D721Med (cell line): ENCODE measurements around the gene RDX.

Experiments
- DNase-seq: peaks from one replicate; pipeline ENCODE4 v3.0.0; 2011; ENCODE audit warnings: low spot score; ENCODE audit not compliant: insufficient read length
- FAIRE-seq: peaks from 2 replicates; lab custom pipeline; 2011; peaks lifted over from hg19 to GRCh38; lab: Jason Lieb, UNC
- TF ChIP-seq, protein P1 (sequence below): IDR thresholded peaks from 2 replicates; pipeline ENCODE4 v1.5.1; 2012; ENCODE audit warnings: mild to moderate bottlenecking, control low read depth; ENCODE audit not compliant: insufficient read depth; ENCODE audit errors: missing control alignments

RDX gene

DNA sequence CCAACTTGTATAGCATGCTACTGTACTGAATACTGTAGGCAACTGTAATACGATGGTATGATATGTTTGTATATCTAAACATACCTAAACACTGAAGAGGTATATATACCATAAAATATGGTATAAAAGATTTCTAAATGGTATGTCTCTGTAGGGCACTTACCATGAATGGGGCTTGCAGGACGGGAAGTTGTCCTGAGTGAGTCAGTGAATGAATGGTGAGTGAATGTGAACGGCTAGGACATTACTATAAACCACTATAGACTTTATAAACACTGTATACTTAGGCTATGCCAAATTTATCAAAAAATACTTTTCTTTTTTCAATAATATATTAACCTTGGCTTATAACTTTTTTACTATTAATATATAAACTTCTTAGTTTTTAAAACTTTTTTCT, 136.4 kb downstream of the RDX start:
- FAIRE-seq (no peak), DNase-seq (no peak)
- TF ChIP-seq, protein P1, sequence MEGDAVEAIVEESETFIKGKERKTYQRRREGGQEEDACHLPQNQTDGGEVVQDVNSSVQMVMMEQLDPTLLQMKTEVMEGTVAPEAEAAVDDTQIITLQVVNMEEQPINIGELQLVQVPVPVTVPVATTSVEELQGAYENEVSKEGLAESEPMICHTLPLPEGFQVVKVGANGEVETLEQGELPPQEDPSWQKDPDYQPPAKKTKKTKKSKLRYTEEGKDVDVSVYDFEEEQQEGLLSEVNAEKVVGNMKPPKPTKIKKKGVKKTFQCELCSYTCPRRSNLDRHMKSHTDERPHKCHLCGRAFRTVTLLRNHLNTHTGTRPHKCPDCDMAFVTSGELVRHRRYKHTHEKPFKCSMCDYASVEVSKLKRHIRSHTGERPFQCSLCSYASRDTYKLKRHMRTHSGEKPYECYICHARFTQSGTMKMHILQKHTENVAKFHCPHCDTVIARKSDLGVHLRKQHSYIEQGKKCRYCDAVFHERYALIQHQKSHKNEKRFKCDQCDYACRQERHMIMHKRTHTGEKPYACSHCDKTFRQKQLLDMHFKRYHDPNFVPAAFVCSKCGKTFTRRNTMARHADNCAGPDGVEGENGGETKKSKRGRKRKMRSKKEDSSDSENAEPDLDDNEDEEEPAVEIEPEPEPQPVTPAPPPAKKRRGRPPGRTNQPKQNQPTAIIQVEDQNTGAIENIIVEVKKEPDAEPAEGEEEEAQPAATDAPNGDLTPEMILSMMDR: no peak

DNA sequence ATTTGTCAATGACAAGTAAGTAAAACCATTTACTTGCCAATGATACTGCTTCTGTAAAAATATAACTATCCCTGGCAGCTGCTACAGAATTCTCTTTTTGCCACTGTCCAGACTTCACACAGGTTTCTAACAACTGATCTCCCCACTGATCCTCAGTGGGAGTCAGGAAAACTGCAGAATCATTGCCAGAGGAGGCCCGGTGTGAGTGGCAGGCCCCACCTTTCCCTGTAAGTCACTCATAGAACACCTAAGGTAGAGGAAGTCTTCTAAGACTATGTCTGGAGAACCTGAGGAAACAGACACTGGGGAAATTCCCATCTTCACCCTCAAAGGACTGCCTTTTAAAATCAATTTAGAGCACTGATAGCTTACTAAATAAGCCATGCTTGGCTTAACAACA, 136.9 kb downstream of the RDX start:
- no peak for DNase-seq
- FAIRE-seq: no peak
- TF ChIP-seq, protein P1: no peak

DNA sequence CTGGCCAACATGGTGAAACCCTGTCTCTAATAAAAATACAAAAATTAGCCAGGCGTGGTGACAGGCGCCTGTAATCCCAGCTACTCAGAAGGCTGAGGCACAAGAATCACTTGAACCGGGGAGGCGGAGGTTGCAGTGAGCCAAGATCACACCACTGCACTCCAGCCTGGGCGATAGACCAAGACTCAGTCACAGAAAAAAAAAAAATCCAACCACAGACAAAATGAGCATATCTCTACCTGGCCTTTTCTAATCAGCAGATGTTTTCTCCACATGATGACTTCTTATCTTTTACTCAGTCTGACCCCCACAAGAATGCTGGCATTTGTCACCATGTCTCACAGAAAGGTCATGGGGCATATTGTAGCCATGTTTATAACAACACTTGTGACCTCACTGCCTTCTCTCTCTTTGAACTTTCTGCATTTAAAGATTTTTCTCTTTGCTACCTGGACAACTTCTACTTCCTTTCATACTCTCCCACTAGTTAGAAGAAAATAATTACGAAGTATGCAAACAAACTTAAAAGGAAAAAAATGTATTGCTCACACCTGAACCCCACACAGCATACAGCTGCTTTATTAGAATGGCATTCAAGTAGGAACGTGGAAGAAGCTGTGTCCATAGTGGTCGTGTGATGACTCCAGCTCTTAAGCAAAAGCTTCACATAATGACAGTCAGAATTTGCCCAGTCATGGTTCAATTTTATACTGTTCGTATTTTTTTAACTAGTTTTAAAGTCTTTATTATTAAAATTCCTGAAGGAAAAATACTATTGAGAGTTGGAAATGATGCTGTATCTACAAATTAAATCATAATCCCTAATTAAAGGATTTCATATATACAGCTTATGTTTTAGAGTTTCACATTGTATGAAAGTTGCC, 137.9 kb downstream of the RDX start:
- DNase-seq: no peak
- FAIRE-seq: no peak
- TF ChIP-seq, protein P1: no peak

DNA sequence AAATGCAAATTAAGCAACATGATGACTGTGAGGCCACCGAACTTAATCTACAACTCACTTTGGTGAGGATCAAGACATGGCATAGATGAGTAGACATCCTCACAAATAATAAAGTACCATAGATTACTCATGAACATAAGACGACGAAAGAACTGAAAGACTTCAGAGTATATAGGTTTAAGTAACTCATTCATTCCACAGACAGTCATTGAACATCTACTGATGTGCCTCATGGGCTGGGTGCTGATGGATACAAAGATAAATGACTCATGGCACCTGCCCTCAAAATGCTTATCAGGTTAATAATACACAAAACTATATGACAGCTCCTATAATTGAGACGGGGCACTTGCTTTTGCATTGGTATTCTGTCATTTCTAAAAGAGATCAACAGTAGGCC, 139.9 kb downstream of the RDX start:
- DNase-seq: no peak
- FAIRE-seq: no peak
- TF ChIP-seq, protein P1: no peak

DNA sequence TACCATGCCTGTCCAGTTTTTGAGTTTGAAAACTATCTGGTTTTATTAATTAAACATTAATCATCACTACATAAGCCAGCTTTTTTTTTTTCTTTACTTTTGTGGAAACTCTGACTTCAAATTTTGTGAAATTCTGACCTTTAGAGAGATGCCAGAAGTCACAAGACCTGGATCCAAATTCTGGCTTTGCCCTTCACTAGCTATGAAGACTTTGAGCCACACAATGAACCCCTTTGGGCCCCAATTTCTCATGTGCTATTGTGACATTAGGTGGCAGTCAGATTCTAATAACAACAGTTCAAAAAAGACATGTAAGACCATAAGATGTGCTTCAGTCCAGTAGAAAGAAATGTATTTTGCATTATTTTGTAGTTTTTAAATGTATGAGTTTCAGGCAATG, 142.9 kb downstream of the RDX start:
- DNase-seq: no peak
- no peak for FAIRE-seq
- TF ChIP-seq, protein P1: no peak

DNA sequence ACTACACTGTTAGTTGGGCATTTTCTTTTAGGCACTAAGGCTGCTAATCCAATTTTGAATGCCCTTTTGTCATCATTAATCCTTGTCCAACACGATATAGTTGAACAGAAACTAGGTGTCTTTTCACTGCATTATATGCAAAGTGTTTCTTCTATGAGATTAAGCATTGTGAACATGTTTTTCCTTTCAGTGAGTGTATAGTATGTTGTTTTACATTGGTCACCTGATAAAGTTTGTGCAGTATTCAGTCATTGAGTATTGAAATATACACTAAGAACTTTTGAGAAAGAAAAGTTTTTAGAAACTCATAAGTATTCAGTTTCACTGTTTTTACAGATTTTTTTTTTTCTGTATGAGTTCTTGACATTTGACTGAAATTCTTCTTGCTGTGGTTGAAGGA, 144.2 kb downstream of the RDX start:
- DNase-seq: no peak
- FAIRE-seq: no peak
- TF ChIP-seq, protein P1: no peak
